GM19328 (cell line): ENCODE results near the gene GNG13.

ENCODE experiments used
- ATAC-seq: cut with Tn5 transposase; IDR thresholded peaks from one replicate; pipeline ENCODE4 v1.9.1; 2021; ENCODE audit warnings: mild to moderate bottlenecking, moderate library complexity; ENCODE audit not compliant: unreplicated experiment

Gene GNG13

DNA sequence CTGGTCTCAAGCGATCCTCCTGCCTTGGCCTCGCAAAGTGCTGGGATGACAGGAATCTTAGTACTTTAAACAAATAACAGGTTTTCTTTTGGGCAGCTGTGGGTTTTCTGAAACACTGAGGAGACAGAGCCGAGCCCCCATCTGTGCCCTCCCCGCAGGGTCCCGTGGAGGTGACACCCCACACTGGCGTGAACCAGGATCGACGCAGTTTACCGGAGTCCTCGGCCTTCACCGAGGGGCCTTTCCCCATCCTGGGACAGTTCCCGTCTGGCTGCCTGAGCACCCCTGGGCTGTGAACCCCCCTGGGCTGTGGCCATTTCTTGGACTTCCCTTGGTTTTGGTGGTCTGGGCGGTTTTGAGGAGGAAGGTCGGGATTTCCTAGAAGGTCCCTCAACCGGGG lies 15.3 kb upstream of the GNG13 start:
- no peak for ATAC-seq

DNA sequence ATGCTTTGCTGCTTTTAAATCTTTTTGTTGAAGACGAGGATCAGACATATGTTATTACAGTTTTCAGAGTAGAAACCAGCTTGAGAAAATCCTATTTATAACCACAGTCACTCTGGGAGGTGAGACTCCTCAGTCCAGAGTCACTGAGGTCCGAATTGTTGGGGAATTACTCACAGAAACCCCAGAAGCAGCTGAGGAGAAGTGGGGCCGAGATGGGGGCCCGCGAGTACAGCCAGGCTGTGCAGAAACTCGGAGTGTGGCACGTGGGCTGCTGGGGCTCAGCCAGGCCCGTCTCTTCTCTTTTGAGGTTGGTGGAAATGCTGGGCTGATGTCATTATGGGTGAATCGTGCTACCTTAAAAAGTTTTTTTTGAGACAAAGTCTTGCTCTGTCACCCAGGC lies 14.4 kb upstream of the GNG13 start:
- no peak for ATAC-seq

- ATAC-seq = no peak
Observed at GRCh38 chr16:813916-814412, 13.4 kb upstream of the GNG13 start.

- ATAC-seq = no peak
Observed at GRCh38 chr16:813204-813915, 12.8 kb upstream of the GNG13 start.

DNA sequence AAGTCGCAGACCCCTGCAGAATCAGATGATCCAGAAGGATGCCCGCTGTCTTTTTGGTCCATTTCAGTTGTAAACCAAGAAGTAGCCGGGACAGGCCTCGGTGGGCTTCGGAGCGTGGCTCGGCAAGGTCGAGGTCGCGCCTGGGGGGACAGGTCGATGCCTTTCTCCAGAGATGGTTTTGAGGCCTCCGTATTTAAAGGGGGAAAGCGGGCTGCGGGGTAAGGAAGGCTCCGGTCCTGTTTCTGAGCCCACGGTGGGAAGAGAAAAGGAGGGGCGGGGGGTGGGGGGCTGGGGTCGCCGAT lies 7.5 kb upstream of the GNG13 start:
- no peak for ATAC-seq

- peak; percentile 89 for ATAC-seq
Observed at GRCh38 chr16:807347-808084, 7.0 kb upstream of the GNG13 start.

DNA sequence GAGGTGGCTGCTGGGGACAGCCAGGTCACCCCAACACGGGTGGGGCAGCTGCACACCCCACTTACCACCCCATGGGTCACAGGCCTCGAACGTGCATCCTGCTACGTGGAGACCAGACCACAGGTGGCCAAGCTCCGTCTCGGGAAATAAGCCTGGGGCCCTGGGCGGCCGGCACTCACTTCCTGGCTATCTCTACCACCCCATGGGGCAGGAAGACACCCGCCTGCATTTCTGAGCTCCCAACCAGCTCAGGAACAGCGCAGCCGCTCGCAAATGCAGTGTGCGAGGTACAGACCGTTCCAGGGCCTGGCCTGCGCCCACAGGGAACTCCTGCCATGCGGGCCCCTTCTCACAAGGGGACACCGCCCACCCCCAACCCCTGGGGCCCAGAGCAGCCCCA lies 4.9 kb upstream of the GNG13 start:
- no peak for ATAC-seq

DNA sequence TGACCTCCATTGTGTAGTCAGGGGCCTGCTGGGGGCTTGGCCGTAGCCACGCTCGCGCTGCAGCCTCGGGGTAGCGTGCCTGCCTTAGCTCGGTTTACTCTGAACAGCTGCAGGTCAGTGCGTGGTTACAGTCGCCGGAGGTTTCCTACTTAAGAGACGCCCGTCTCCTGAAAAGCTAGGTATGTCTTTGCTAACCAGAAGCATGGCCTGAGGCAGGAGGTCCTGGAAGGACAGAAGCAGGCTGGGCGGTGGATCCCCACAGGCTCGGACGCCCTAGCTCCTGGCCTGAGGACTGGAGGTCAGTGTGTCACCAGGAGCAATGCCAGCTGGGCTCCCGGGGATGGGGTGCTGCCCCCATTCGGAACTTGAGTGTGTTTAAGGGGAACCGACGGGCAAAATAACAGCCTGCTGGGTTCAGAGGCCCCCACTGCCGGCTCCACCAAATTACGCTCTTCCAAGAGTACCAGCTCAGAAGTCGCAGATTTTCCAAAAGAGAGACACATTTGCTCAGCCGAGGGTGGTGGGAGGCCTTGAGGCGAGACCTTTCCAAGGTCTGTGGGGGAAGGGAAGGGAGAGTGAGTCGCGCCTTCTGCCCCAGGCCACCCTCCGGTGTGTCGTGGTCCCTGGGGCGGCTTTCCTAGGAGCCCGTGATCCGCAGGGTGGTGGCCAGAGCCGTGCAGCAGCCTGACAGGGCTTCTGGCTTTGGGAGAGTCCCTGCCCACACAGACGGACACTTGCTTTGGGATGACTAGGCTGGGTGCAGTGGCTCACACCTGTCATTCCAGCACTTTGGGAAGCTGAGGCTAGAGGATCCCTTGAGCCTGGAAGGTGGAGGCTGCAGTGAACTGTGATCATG lies 3.9 kb upstream of the GNG13 start:
- no peak for ATAC-seq

DNA sequence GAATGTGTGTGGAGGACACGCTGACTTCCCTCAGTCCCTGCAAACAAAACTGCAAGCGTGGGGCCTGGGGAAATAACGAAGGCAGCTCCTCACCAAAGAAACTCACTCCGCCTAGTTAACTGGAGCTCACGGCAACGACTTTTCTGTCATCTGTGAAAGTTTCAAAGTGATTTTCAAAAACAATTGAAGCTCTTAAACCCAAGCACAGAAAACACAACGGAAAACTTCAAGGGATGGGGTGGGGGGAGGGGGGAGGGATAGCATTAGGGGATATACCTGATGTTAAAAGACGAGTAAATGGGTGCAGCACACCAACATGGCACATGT lies 3.2 kb upstream of the GNG13 start:
- no peak for ATAC-seq

GRCh38 chr16:802914-803753 lies 2.6 kb upstream of the GNG13 start:
- ATAC-seq = no peak

DNA sequence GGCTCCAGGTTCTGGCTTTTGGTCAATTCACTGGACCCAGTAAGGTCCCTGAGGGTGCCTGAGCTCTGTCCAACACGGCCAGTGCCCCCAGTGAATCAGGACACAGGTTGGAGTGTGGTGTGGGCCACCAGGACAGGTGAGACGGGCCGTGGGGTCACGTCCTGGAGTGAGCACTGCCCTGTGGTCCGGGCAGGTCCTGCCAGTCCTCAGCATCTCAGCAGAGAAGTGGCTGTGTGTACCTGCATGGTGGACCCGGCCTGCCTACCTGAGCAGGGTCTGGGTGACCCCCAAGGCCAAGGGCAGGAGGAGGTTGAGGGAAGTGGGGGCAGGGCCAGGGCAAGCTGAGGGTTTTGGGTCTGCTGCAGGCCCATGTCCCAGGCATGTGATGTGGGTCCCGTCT lies 1.9 kb upstream of the GNG13 start:
- no peak for ATAC-seq

- no peak for ATAC-seq
Observed at GRCh38 chr16:801584-802363, 1.2 kb upstream of the GNG13 start.

DNA sequence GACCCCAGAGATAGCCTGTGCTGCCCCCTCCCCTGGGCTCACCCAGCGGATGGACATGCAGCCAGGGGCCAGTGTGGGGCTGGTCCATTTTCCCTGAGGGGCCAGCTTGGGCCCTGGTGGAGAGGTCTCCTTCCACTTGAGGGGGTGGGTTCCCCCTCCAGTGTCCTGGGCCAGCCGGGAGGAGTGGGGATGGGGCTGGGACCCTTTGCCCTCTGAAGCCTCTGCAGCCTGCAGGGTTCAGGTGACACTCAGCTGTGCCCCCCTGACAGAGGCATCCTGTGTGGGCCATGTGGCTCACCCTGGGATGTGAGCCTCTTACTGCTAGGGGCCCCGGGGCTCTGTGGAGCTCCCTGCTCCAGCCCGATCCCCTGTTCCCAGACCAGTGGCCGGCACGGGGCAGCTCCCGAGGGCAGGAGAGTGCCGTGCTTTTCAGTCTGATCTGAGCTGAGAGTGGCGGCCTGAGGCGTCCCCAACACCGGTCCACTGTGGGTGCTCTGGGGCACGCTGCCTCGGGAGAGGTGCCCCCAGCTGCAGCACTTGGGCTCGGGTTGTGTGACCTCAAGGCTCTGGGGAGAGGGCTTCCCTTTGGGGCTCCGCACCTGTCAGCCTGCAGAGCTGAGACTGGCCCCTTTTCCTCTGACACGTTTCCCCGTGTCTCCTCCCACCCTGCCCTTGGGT lies 439 bp upstream of the GNG13 start:
- ATAC-seq = no peak

- no peak for ATAC-seq
Observed at GRCh38 chr16:799111-799947, 1.2 kb downstream of the GNG13 start.

- ATAC-seq = no peak
Observed at GRCh38 chr16:798666-799065, 1.9 kb downstream of the GNG13 start.

- no peak for ATAC-seq
Observed at GRCh38 chr16:797686-798085, 2.8 kb downstream of the GNG13 start.

DNA sequence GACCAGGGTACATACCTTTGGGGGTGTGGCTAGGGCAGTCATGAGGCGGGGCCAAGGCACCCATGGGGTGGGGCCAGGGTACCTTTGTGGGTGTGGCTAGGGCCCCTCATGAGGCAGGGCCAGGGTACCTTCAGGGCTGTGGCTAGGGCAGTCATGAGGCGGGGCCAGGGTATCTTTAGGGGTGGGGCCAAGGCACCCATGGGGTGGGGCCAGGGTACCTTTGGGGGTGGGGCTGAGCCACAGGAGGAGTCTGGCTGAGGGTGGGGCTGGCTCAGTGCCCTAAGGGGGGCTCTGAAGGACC lies 3.5 kb downstream of the GNG13 start:
- ATAC-seq = no peak

DNA sequence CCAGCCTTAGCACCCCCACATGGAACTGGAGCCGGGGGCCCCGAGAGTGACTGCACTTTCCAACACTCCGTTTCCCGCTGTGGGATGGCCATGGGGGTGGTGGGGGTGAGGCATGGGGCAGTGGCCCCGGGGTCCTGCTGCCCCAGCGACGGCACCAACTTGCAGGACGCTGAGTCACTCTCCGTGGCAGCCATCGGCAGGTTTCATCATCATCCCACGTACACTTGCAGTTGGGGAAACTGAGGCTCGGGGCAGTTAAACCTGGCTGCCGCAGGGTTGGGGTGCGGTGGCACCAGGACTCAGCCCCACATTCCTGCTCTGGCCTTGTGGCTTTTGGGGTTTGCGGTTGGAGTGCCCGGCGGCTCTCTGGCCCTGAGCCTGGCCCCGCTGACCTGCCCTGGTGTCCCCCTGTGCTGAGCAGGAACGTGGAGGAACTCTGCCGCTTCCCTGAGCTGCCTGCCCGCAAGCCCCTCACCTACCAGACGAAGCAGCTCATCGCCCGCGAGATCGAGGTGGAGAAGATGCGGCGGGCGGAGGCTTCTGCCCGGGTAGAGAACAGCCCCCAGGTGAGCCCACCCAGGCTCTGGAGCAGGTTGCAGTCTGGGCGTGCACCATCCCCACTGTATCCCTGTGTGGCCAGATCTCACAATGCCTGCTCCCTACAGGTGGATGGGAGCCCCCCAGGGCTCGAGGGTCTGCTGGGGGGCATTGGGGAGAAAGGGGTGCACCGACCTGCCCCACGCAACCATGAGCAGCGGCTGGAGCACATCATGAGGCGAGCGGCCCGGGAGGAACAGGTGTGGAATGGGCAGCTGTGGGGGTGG lies 4.0 kb downstream of the GNG13 start:
- ATAC-seq = no peak
